ENCODE measurements around the gene GOLGA8B.
"Not testable (repeated sequence)": the region's sequence is repeated elsewhere in the genome, so short reads cannot be mapped to it uniquely, and the experiment has no call there.

DNA sequence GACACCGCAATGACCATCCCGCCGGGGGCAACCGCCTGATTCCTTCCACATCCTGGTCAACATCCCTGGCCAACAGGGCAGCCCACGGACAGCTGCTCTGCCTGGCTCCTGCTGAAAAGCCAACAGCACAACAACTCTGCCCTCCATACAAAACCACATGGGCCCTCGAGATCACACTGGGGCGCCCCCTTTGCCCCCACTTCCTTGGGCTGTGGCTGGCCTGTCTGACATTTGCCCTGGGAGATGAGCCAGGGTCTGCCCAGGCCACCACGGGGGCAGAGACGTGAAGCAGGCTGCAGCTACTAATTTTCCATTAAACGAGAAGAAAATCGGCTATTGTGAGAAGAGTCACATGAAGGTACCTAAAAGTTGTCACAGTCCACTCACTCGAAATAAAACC lies 16.3 kb downstream of the GOLGA8B start:
- TF ChIP-seq, protein P1, sequence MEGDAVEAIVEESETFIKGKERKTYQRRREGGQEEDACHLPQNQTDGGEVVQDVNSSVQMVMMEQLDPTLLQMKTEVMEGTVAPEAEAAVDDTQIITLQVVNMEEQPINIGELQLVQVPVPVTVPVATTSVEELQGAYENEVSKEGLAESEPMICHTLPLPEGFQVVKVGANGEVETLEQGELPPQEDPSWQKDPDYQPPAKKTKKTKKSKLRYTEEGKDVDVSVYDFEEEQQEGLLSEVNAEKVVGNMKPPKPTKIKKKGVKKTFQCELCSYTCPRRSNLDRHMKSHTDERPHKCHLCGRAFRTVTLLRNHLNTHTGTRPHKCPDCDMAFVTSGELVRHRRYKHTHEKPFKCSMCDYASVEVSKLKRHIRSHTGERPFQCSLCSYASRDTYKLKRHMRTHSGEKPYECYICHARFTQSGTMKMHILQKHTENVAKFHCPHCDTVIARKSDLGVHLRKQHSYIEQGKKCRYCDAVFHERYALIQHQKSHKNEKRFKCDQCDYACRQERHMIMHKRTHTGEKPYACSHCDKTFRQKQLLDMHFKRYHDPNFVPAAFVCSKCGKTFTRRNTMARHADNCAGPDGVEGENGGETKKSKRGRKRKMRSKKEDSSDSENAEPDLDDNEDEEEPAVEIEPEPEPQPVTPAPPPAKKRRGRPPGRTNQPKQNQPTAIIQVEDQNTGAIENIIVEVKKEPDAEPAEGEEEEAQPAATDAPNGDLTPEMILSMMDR (IDR thresholded peaks at IDR 0.05) = not testable (repeated sequence)
- not testable (repeated sequence) for TF ChIP-seq POLR2A (IDR thresholded peaks at IDR 0.05)

Measured in thyroid gland (tissue), 4 donors.